Endothelial cell of umbilical vein (primary cell): ENCODE results near the gene UBL7. TPM values are rescaled to one million over a fixed set of nuclear protein-coding genes. Genes with fewer than 3 reads are reported as not detected.

Source experiments
- BruUV-seq: library from RNA; stranded (reverse); fragments of 400-500 nt; replicated peaks from 2 replicates; lab custom pipeline; 2021; lab: Mats Ljungman, UMichigan
- CTCF ChIA-PET: fragments of 300-600, 350-600 bp; sonication (Branson Sonifier 250); formaldehyde crosslinking; loops from one replicate; lab custom pipeline; 2021; ENCODE audit warnings: antibody characterized with exemption, inconsistent platforms; lab: Charles Lee
- POLR2A ChIA-PET: fragments of 300-600, 350-600 bp; sonication (Branson Sonifier 250); formaldehyde crosslinking; loops from one replicate; lab custom pipeline; 2021; ENCODE audit warnings: antibody characterized with exemption, inconsistent platforms; lab: Charles Lee
- DNase-seq: peaks from one replicate; pipeline ENCODE4 v3.0.0-alpha.2; 2011; ENCODE audit warnings: low read depth, low spot score
- FAIRE-seq: peaks from 2 replicates; lab custom pipeline; 2011; peaks lifted over from hg19 to GRCh38; lab: Jason Lieb, UNC
- H2AFZ ChIP-seq: 2 replicates; pipeline ENCODE4 v1.6.0; 2012; ENCODE audit warnings: low read depth, low read length, control low read depth, inconsistent platforms
- H3K27ac ChIP-seq: 2 replicates; pipeline ENCODE4 v1.5.1; 2011; ENCODE audit warnings: low read depth, mild to moderate bottlenecking, control low read depth, low read length, moderate library complexity; ENCODE audit not compliant: insufficient read depth
- H3K27me3 ChIP-seq, 2 experiments: 2 replicates each; pipeline versions ENCODE4 v1.6.0 to v1.6.1; 2011; ENCODE audit warnings: low read length in 2 of 2, mixed read lengths in 1 of 2; ENCODE audit not compliant: control insufficient read depth in 2 of 2, insufficient read depth in 2 of 2
- H3K36me3 ChIP-seq, 2 experiments: 2 replicates in 1 of 2; 3 replicates in 1 of 2; pipeline ENCODE4 v1.5.1; 2011; ENCODE audit warnings: low read length in 2 of 2, mild to moderate bottlenecking in 1 of 2, moderate library complexity in 1 of 2; ENCODE audit not compliant: control insufficient read depth in 2 of 2, insufficient read depth in 2 of 2; ENCODE audit errors: extremely low read depth in 1 of 2
- H3K4me1 ChIP-seq: 3 replicates; pipeline ENCODE4 v1.5.1; 2011; ENCODE audit warnings: mild to moderate bottlenecking, low read length; ENCODE audit not compliant: control insufficient read depth, insufficient read depth; ENCODE audit errors: extremely low read depth
- H3K4me2 ChIP-seq: 2 replicates; pipeline ENCODE4 v1.6.1; 2011; ENCODE audit warnings: low read length, control low read depth, mixed read lengths; ENCODE audit not compliant: insufficient read depth
- H3K4me3 ChIP-seq, 3 experiments: fragments of 200-600 bp in 1 of 3; sonication (generic), shearing (Covaris generic) in 1 of 3; replicated peaks in 1 of 3; 2 replicates each; pipeline ENCODE4 v1.5.1; 2011 to 2016; ENCODE audit warnings: control low read depth in 3 of 3, low read length in 3 of 3, mild to moderate bottlenecking in 2 of 3, inconsistent platforms in 1 of 3, low read depth in 1 of 3, moderate library complexity in 1 of 3; ENCODE audit not compliant: insufficient read depth in 1 of 3
- H3K79me2 ChIP-seq: 2 replicates; pipeline ENCODE4 v1.6.0; 2012; ENCODE audit warnings: low read length, inconsistent platforms; ENCODE audit not compliant: control insufficient read depth, insufficient read depth
- H3K9ac ChIP-seq: replicated peaks from 2 replicates; pipeline ENCODE3; 2011; ENCODE audit warnings: low read length, control low read depth; ENCODE audit not compliant: insufficient read depth; ENCODE audit errors: extremely low read depth
- H3K9me1 ChIP-seq: replicated peaks from 3 replicates; pipeline ENCODE4 v1.6.0; 2011; ENCODE audit warnings: mild to moderate bottlenecking, low read length; ENCODE audit not compliant: control insufficient read depth, insufficient read depth; ENCODE audit errors: extremely low read depth
- H3K9me3 ChIP-seq: replicated peaks from 2 replicates; pipeline ENCODE4 v1.5.1; 2012; ENCODE audit warnings: low read length, inconsistent platforms; ENCODE audit not compliant: control insufficient read depth, insufficient read depth
- H4K20me1 ChIP-seq: replicated peaks from 2 replicates; pipeline ENCODE3; 2011; ENCODE audit warnings: mild to moderate bottlenecking, low read length; ENCODE audit not compliant: control insufficient read depth, insufficient read depth; ENCODE audit errors: extremely low read depth
- CTCF ChIP-seq, 2 donors: IDR thresholded peaks; 1 replicate in 1 of 2; 2 replicates in 1 of 2; pipeline ENCODE4 v1.5.1; 2011; ENCODE audit warnings: low read length in 2 of 2, mild to moderate bottlenecking in 2 of 2, moderate library complexity in 2 of 2, control low read depth in 1 of 2, inconsistent platforms in 1 of 2, low read depth in 1 of 2; ENCODE audit not compliant: insufficient read depth in 1 of 2; ENCODE audit errors: extremely low read depth in 1 of 2
- EZH2 ChIP-seq: IDR thresholded peaks from 2 replicates; pipeline ENCODE4 v1.6.1; 2012; ENCODE audit warnings: borderline replicate concordance, low read depth, mild to moderate bottlenecking, moderate library complexity, low read length, inconsistent platforms; ENCODE audit not compliant: severe bottlenecking
- FOS ChIP-seq: IDR thresholded peaks from 2 replicates; pipeline ENCODE4 v1.6.1; 2011; ENCODE audit warnings: mild to moderate bottlenecking, low read length, moderate library complexity, borderline replicate concordance; ENCODE audit not compliant: insufficient read depth
- GATA2 ChIP-seq: IDR thresholded peaks from 2 replicates; pipeline ENCODE4 v1.7.0; 2011; ENCODE audit warnings: low read depth, mild to moderate bottlenecking, moderate library complexity, mixed read lengths, low read length; ENCODE audit not compliant: insufficient read length, insufficient read depth
- JUN ChIP-seq: IDR thresholded peaks from 2 replicates; pipeline ENCODE4 v1.6.1; 2011; ENCODE audit warnings: borderline replicate concordance, low read depth; ENCODE audit not compliant: insufficient read length, insufficient read depth
- MAX ChIP-seq: IDR thresholded peaks from 2 replicates; pipeline ENCODE4 v1.6.1; 2011; ENCODE audit not compliant: insufficient read depth, insufficient read length
- MYC ChIP-seq: IDR thresholded peaks from one replicate; pipeline ENCODE4 v1.6.1; 2011; ENCODE audit warnings: mild to moderate bottlenecking, low read depth, low read length
- POLR2A ChIP-seq: IDR thresholded peaks from 2 replicates; pipeline ENCODE4 v1.6.1; 2012; ENCODE audit warnings: low read depth, mild to moderate bottlenecking, control low read depth, low read length
- POLR2AphosphoS5 ChIP-seq: IDR thresholded peaks from 2 replicates; pipeline ENCODE4 v1.6.1; 2012; ENCODE audit warnings: low read depth, mild to moderate bottlenecking, control low read depth, low read length, moderate library complexity; ENCODE audit not compliant: insufficient read depth
- dilution Hi-C: fragments of 300-500 bp; cut with MboI; formaldehyde crosslinking; loops from one replicate; pipeline ENCODE4 v1.15.0; 2019; ENCODE audit warnings: low sequenced_read_pairs; ENCODE audit not compliant: extremely low pct_ligation_motif_present
- intact Hi-C: fragments of 100-400 bp; cut with micrococcal nuclease; formaldehyde crosslinking; loops from one replicate; pipeline ENCODE4 v1.10.0; 2022
- polyA plus RNA-seq, 4 experiments: library from polyadenylated mRNA; depleted of rRNA in 3 of 4; stranded (reverse) in 3 of 4; unstranded in 1 of 4; fragments of >200 nt; gene quantifications; 2 replicates each; pipeline versions ENCODE4 v1.2.1 to v1.2.3, GENCODE V29; 2011 to 2012; ENCODE audit warnings: missing spikeins in 1 of 4
- total RNA-seq: library from RNA; stranded (reverse); gene quantifications from 2 replicates; pipeline ENCODE4 v1.2.3, GENCODE V29; 2021

UBL7 gene
- total and polyA plus RNA-seq, 2 donors (not counting 3 experiments of a cell fraction or from before 2014, with no cell fraction given) = 32.8 to 90.4 TPM

DNA sequence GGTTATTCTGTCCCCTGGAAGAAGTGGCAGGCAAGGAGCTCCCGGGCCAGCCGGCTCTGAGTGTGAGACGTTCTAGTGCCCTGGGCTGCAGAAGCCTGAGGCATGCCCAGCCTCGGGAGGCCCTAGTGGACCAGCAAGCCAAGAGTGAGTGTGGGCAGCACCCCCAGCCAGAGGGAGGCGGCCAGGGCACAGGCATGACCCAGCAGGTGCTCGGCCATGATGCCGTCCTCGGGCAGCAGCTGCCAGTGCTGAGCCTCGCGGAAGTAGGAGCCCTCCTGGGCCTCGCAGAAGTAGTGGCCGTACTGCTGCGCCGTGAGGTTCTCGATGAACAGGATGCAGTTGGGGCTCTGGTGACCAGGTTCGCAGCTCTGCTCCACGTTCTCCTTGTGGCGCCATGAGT, 50.5 kb downstream of the UBL7 start:
- no peak overlapping the region for H3K9ac ChIP-seq
- no TSS peak for BruUV-seq
- FAIRE-seq (no peak), DNase-seq (no peak)
- H3K4me1 ChIP-seq = no peaks in the 10 kb centered on the region
- POLR2A ChIA-PET = no interaction called here
- H2AFZ ChIP-seq = no peak overlapping the region
- H3K79me2 ChIP-seq = no peaks in the 10 kb centered on the region
- no peak overlapping the region for H3K4me3 ChIP-seq
- H3K27ac ChIP-seq = no peak overlapping the region
- H3K4me2 ChIP-seq = no peak overlapping the region
- H3K27me3 ChIP-seq = peaks cover 0 to 11% of the 10 kb centered on the region in 2 experiments
- H3K36me3 ChIP-seq = no peaks in the 10 kb centered on the region
- intact Hi-C loops = no loop called here
- CTCF ChIA-PET = interaction anchor here (1.0 kb wide), 1 partner anchor 38 kb away, joined by 3 read pairs; no protein-coding TSS in a partner anchor
- dilution Hi-C loops = no loop called here
- no peaks in the 10 kb centered on the region for H4K20me1 ChIP-seq
- TF ChIP-seq POLR2A (no peak), POLR2AphosphoS5 (no peak), GATA2 (no peak), JUN (no peak), CTCF (IDR thresholded peaks at IDR 0.05; ENCODE audit: extremely low read depth in 1 of 2, insufficient read depth in 1 of 2, low read depth in 1 of 2, low read length in 2 of 2) (no peak)
- H3K9me3 ChIP-seq = no peaks in the 10 kb centered on the region
- H3K9me1 ChIP-seq = no peaks in the 10 kb centered on the region

DNA sequence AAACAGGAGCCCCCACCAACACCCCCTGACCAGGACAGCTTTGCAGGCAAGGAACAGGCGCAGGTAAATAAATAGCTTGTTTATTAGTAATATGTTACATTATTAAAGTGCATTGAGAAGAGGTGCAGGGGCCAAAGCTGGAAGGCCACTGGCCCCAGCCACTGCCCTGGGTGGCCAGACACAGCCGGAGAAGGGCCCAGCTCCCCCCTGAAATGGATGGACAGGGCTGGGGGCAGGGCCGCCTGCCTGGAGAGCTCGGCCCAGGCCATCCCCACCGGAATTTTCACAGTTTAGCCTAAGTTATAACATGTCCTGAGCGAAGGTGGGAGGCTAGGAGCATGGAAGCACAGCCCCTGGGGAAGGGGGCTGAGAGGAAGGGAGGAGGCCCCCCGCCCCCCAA, 51.7 kb downstream of the UBL7 start:
- H2AFZ ChIP-seq = no peak overlapping the region
- peaks cover 0 to 11% of the 10 kb centered on the region in 2 experiments for H3K27me3 ChIP-seq
- H3K4me2 ChIP-seq = no peak overlapping the region
- no peaks in the 10 kb centered on the region for H3K9me1 ChIP-seq
- no peak overlapping the region for H3K9ac ChIP-seq
- no peak for FAIRE-seq
- H3K27ac ChIP-seq = no peak overlapping the region
- DNase-seq = no peak
- no peaks in the 10 kb centered on the region for H3K9me3 ChIP-seq
- H3K4me3 ChIP-seq = no peak overlapping the region
- intact Hi-C loops (no loop called here), dilution Hi-C loops (no loop called here)
- no peaks in the 10 kb centered on the region for H3K79me2 ChIP-seq
- ChIA-PET POLR2A (no interaction called here), CTCF (interaction anchor here (0.6 to 1.6 kb wide), 5 partner anchors 10 to 31 kb away, joined by 3 read pairs; no protein-coding TSS in a partner anchor)
- no peaks in the 10 kb centered on the region for H3K36me3 ChIP-seq
- TF ChIP-seq EZH2 (no peak), CTCF (IDR thresholded peaks at IDR 0.05; ENCODE audit: extremely low read depth in 1 of 2, insufficient read depth in 1 of 2, low read depth in 1 of 2, low read length in 2 of 2) (no peak), GATA2 (no peak), JUN (no peak), MAX (no peak), POLR2A (no peak), MYC (no peak), FOS (no peak), POLR2AphosphoS5 (no peak)
- BruUV-seq = no TSS peak
- no peaks in the 10 kb centered on the region for H4K20me1 ChIP-seq
- H3K4me1 ChIP-seq = no peaks in the 10 kb centered on the region
